K562 (cell line): ENCODE data around the gene BRPF1. TPM values are rescaled to one million over a fixed set of nuclear protein-coding genes. Genes with fewer than 3 reads are reported as not detected.
A peak's percentile ranks its signal among the peaks of the same experiment; 100 is the strongest.

Experiments used
- CC2D1A ChIP-seq: fragments of 450-650 bp; IDR thresholded peaks from 2 replicates; pipeline ENCODE4 v1.6.1; 2017; ENCODE audit warnings: mild to moderate bottlenecking
- EP300 ChIP-seq: IDR thresholded peaks from 2 replicates; pipeline ENCODE4 v1.6.1; 2012; ENCODE audit warnings: low read length, improper control_type of control experiment
- ETV5 ChIP-seq: sonication (generic); formaldehyde crosslinking; IDR thresholded peaks from 2 replicates; pipeline ENCODE4 v1.4.0; 2020; ENCODE audit warnings: low read depth, mild to moderate bottlenecking, missing genetic modification reagents
- FOXJ3 ChIP-seq: sonication (generic); formaldehyde crosslinking; IDR thresholded peaks from 2 replicates; pipeline ENCODE4 v1.4.0; 2020; ENCODE audit warnings: mild to moderate bottlenecking, missing genetic modification reagents
- HNRNPK ChIP-seq: fragments of 200-400 bp; formaldehyde crosslinking; IDR thresholded peaks from one replicate; pipeline ENCODE4 v1.6.1; 2018; ENCODE audit warnings: mild to moderate bottlenecking, low read depth, low read length; ENCODE audit not compliant: poor library complexity, severe bottlenecking
- MTA1 ChIP-seq: fragments of 450-650 bp; IDR thresholded peaks from 2 replicates; pipeline ENCODE4 v1.6.1; 2017; ENCODE audit warnings: borderline replicate concordance
- MTA2 ChIP-seq: fragments of 450-650 bp; IDR thresholded peaks from 2 replicates; pipeline ENCODE4 v1.6.1; 2016; ENCODE audit warnings: low read depth
- POLR2B ChIP-seq: fragments of 450-650 bp; IDR thresholded peaks from 2 replicates; pipeline ENCODE4 v1.6.1; 2018; ENCODE audit warnings: low read depth; ENCODE audit not compliant: partially characterized antibody
- RUNX1 ChIP-seq: sonication (generic); IDR thresholded peaks from 2 replicates; pipeline ENCODE4 v1.6.1; 2016; ENCODE audit warnings: antibody characterized with exemption, low read depth
- SP1 ChIP-seq: sonication (generic); formaldehyde crosslinking; IDR thresholded peaks from 2 replicates; pipeline ENCODE4 v1.8.1; 2022; ENCODE audit warnings: mild to moderate bottlenecking, missing genetic modification reagents
- TGIF2 ChIP-seq: sonication (generic); formaldehyde crosslinking; IDR thresholded peaks from 2 replicates; pipeline ENCODE4 v1.8.1; 2022; ENCODE audit warnings: mild to moderate bottlenecking, missing genetic modification reagents, moderate library complexity
- XRCC5 ChIP-seq: fragments of 200-400 bp; formaldehyde crosslinking; IDR thresholded peaks from 2 replicates; pipeline ENCODE4 v1.6.1; 2017; ENCODE audit warnings: low read depth, mild to moderate bottlenecking, low read length
- ZNF253 ChIP-seq: fragments of 250-450 bp; sonication (Bioruptor Pico); conservative IDR thresholded peaks from 2 replicates; pipeline ENCODE4 v1.6.1; 2021; ENCODE audit warnings: mild to moderate bottlenecking
- ZNF444 ChIP-seq: fragments of 250-450 bp; sonication (Bioruptor Pico); IDR thresholded peaks from 2 replicates; pipeline ENCODE4 v1.4.0; 2020; ENCODE audit warnings: mild to moderate bottlenecking, moderate library complexity
- polyA plus RNA-seq, 8 experiments: library from polyadenylated mRNA; depleted of rRNA in 4 of 8; stranded (reverse) in 5 of 8; unstranded in 3 of 8; fragments of >200 nt; fragmentation: Nextera tagmentation in 2 of 8; fragmentation: Illumina TruSeq in 1 of 8; extraction: Ambion mirVana in 2 of 8; extraction: Trizol in 1 of 8; gene quantifications; 2 replicates each; pipeline versions ENCODE4 v1.2.1 to v1.2.3, GENCODE V29; 2011 to 2014; ENCODE audit warnings: inconsistent platforms in 1 of 8, missing spikeins in 1 of 8
- total RNA-seq, 7 experiments: library from RNA; depleted of rRNA in 6 of 7; stranded (reverse); fragments of >200 nt in 6 of 7; fragmentation: Illumina TruSeq in 2 of 7; extraction: Trizol in 2 of 7; gene quantifications; 2 replicates each; pipeline versions ENCODE4 v1.2.1 to v1.2.3, GENCODE V29; 2011 to 2021; ENCODE audit warnings: low replicate concordance in 1 of 7
- TF ChIP-seq, protein P1 (sequence below): fragments of 450-650 bp; formaldehyde crosslinking; IDR thresholded peaks from 2 replicates; pipeline ENCODE4 v1.4.0; 2020; ENCODE audit warnings: mild to moderate bottlenecking, moderate library complexity
- TF ChIP-seq, protein P2 (sequence below), 2 experiments: fragments of 450-650 bp; IDR thresholded peaks; 2 replicates each; pipeline ENCODE4 v1.6.1; 2018; ENCODE audit warnings: mild to moderate bottlenecking in 2 of 2, low read depth in 1 of 2; ENCODE audit not compliant: partially characterized antibody in 2 of 2
- TF ChIP-seq, protein P3 (sequence below): fragments of 450-650 bp; formaldehyde crosslinking; conservative IDR thresholded peaks from 2 replicates; pipeline ENCODE4 v1.4.0; 2022; ENCODE audit warnings: mild to moderate bottlenecking, missing genetic modification characterization
- TF ChIP-seq, protein P4 (sequence below): fragments of 250-450 bp; sonication (Bioruptor Pico); IDR thresholded peaks from 2 replicates; pipeline ENCODE4 v1.4.0; 2020; ENCODE audit warnings: mild to moderate bottlenecking, moderate library complexity

The BRPF1 gene
- total and polyA plus RNA-seq, 9 of the 15 experiments (the other 6 are each of a cell fraction or from before 2014, with no cell fraction given): 1.1 to 40.2 (median 23.5) TPM

DNA sequence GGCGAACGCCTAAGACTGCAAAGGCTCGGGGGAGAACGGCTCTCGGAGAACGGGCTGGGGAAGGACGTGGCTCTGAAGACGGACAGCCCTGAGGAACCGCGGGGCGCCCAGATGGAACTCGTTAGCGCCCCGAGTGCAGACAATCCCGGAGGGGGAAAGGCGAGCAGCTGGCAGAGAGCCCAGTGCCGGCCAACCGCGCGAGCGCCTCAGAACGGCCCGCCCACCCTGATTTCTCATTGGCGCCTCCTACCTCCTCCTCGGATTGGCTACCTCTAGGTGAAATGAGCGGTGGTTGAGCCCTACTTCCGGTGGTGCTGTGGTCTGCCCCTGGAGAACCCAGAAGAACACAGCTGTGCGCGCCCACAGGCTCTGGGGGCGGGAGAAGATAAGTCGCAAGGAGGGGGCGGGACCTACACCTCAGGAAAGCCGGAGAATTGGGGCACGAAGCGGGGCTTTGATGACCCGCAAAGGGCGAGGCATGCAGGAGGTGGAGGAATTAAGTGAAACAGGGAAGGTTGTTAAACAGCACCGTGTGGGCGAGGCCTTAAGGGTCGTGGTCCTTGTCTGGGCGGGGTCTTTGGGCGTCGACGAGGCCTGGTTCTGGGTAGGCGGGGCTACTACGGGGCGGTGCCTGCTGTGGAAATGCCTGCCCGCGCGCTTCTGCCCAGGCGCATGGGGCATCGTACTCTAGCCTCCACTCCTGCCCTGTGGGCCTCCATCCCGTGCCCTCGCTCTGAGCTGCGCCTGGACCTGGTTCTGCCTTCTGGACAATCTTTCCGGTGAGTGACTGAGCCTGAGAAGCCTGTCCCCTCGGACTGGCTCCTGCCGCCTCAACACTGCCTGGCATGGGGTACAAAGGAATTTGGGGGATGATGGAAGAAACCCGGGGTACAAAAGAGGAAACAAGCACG is 18.4 kb downstream of the BRPF1 start, which contains the start of gene OGG1 (continued):
- TF ChIP-seq, protein P1, sequence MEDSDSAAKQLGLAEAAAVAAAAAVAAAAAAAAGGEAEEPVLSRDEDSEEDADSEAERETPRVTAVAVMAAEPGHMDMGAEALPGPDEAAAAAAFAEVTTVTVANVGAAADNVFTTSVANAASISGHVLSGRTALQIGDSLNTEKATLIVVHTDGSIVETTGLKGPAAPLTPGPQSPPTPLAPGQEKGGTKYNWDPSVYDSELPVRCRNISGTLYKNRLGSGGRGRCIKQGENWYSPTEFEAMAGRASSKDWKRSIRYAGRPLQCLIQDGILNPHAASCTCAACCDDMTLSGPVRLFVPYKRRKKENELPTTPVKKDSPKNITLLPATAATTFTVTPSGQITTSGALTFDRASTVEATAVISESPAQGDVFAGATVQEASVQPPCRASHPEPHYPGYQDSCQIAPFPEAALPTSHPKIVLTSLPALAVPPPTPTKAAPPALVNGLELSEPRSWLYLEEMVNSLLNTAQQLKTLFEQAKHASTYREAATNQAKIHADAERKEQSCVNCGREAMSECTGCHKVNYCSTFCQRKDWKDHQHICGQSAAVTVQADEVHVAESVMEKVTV: no peak
- TF ChIP-seq SP1 (peak; percentile 96), RUNX1 (no peak), EP300 (no peak; the same call in none of the 2 replicates), POLR2B (peak; percentile 74), ZNF444 (no peak), TGIF2 (CRISPR knock-in tag) (peak; percentile 32; the same call in 1 of the 2 replicates), MTA2 (no peak), CC2D1A (peak; percentile 97), FOXJ3 (CRISPR knock-in tag) (no peak), ZNF253 (CRISPR knock-in tag) (no peak), ETV5 (CRISPR knock-in tag) (peak; percentile 87), XRCC5 (peak; percentile 36), MTA1 (no peak), HNRNPK (no peak)
- TF ChIP-seq, protein P2, sequence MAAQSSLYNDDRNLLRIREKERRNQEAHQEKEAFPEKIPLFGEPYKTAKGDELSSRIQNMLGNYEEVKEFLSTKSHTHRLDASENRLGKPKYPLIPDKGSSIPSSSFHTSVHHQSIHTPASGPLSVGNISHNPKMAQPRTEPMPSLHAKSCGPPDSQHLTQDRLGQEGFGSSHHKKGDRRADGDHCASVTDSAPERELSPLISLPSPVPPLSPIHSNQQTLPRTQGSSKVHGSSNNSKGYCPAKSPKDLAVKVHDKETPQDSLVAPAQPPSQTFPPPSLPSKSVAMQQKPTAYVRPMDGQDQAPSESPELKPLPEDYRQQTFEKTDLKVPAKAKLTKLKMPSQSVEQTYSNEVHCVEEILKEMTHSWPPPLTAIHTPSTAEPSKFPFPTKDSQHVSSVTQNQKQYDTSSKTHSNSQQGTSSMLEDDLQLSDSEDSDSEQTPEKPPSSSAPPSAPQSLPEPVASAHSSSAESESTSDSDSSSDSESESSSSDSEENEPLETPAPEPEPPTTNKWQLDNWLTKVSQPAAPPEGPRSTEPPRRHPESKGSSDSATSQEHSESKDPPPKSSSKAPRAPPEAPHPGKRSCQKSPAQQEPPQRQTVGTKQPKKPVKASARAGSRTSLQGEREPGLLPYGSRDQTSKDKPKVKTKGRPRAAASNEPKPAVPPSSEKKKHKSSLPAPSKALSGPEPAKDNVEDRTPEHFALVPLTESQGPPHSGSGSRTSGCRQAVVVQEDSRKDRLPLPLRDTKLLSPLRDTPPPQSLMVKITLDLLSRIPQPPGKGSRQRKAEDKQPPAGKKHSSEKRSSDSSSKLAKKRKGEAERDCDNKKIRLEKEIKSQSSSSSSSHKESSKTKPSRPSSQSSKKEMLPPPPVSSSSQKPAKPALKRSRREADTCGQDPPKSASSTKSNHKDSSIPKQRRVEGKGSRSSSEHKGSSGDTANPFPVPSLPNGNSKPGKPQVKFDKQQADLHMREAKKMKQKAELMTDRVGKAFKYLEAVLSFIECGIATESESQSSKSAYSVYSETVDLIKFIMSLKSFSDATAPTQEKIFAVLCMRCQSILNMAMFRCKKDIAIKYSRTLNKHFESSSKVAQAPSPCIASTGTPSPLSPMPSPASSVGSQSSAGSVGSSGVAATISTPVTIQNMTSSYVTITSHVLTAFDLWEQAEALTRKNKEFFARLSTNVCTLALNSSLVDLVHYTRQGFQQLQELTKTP (IDR thresholded peaks at IDR 0.05; ENCODE audit: low read depth in 1 of 2, partially characterized antibody in 2 of 2): no peak
- TF ChIP-seq, protein P3, sequence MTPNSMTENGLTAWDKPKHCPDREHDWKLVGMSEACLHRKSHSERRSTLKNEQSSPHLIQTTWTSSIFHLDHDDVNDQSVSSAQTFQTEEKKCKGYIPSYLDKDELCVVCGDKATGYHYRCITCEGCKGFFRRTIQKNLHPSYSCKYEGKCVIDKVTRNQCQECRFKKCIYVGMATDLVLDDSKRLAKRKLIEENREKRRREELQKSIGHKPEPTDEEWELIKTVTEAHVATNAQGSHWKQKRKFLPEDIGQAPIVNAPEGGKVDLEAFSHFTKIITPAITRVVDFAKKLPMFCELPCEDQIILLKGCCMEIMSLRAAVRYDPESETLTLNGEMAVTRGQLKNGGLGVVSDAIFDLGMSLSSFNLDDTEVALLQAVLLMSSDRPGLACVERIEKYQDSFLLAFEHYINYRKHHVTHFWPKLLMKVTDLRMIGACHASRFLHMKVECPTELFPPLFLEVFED: 0 out of 2 replicates have a peak, but pooled peaks have one; percentile 53
- TF ChIP-seq, protein P4, sequence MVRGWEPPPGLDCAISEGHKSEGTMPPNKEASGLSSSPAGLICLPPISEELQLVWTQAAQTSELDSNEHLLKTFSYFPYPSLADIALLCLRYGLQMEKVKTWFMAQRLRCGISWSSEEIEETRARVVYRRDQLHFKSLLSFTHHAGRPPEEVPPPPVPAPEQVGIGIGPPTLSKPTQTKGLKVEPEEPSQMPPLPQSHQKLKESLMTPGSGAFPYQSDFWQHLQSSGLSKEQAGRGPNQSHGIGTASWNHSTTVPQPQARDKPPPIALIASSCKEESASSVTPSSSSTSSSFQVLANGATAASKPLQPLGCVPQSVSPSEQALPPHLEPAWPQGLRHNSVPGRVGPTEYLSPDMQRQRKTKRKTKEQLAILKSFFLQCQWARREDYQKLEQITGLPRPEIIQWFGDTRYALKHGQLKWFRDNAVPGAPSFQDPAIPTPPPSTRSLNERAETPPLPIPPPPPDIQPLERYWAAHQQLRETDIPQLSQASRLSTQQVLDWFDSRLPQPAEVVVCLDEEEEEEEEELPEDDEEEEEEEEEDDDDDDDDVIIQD: no peak
